CD4-positive, CD25-positive, alpha-beta regulatory T cell (primary cell): ENCODE measurements around the gene NFASC. TPM values are rescaled to one million over a fixed set of nuclear protein-coding genes. Genes with fewer than 3 reads are reported as not detected.

Experiments used
- ATAC-seq, 2 donors: fragments of 150-1000 bp; cut with Tn5 transposase; one replicate each; pipeline ENCODE4 v1.10.0; 2021; ENCODE audit warnings: low read depth in 2 of 2, moderate number of reproducible peaks in 2 of 2, moderate library complexity in 1 of 2
- DNase-seq, 3 donors: peaks; one replicate each; pipeline versions ENCODE4 v3.0.0 to v3.0.0-alpha.2; 2012 to 2022; ENCODE audit warnings: mixed read lengths in 1 of 3
- H3K27ac ChIP-seq: one replicate; pipeline ENCODE4 v1.7.0; 2013; ENCODE audit warnings: mild to moderate bottlenecking, low read length; ENCODE audit not compliant: insufficient read depth, poor library complexity, severe bottlenecking
- H3K27me3 ChIP-seq: one replicate; pipeline ENCODE4 v1.7.0; 2013; ENCODE audit warnings: low read length; ENCODE audit not compliant: control insufficient read depth, insufficient read depth
- H3K36me3 ChIP-seq: one replicate; pipeline ENCODE4 v1.7.0; 2013; ENCODE audit warnings: mild to moderate bottlenecking, low read length, moderate library complexity; ENCODE audit not compliant: control insufficient read depth, insufficient read depth
- H3K4me1 ChIP-seq: 2 replicates; pipeline ENCODE4 v1.7.0; 2013; ENCODE audit warnings: mild to moderate bottlenecking, low read length; ENCODE audit not compliant: insufficient read depth, control insufficient read depth, poor library complexity, severe bottlenecking
- H3K4me3 ChIP-seq: one replicate; pipeline ENCODE4 v1.7.0; 2013; ENCODE audit warnings: low read depth, mild to moderate bottlenecking, low read length, moderate library complexity
- H3K9me3 ChIP-seq, 2 experiments: 1 replicate in 1 of 2; 2 replicates in 1 of 2; pipeline ENCODE4 v1.7.0; 2013; ENCODE audit warnings: low read length in 2 of 2, mild to moderate bottlenecking in 1 of 2, moderate library complexity in 1 of 2; ENCODE audit not compliant: control insufficient read depth in 2 of 2
- H3K27ac Mint-ChIP-seq, 3 donors: one replicate each; pipeline ENCODE4 v1.8.0; 2020 to 2022; ENCODE audit warnings: mild to moderate bottlenecking in 3 of 3, mixed read lengths in 3 of 3, moderate library complexity in 2 of 3
- H3K27me3 Mint-ChIP-seq: one replicate; pipeline ENCODE4 v1.8.0; 2022; ENCODE audit warnings: mild to moderate bottlenecking, mixed read lengths
- H3K36me3 Mint-ChIP-seq: one replicate; pipeline ENCODE4 v1.8.0; 2020; ENCODE audit warnings: mixed read lengths
- H3K4me1 Mint-ChIP-seq, 4 donors: one replicate each; pipeline ENCODE4 v1.8.0; 2020 to 2022; ENCODE audit warnings: mixed read lengths in 4 of 4, mild to moderate bottlenecking in 1 of 4
- H3K4me3 Mint-ChIP-seq, 4 donors: one replicate each; pipeline ENCODE4 v1.8.0; 2020 to 2022; ENCODE audit warnings: mild to moderate bottlenecking in 4 of 4, mixed read lengths in 4 of 4, moderate library complexity in 3 of 4
- H3K9me3 Mint-ChIP-seq, 7 donors: one replicate each; pipeline ENCODE4 v1.8.0; 2020 to 2022; ENCODE audit warnings: mixed read lengths in 7 of 7, mild to moderate bottlenecking in 3 of 7, moderate library complexity in 2 of 7
- polyA plus RNA-seq, 4 donors: library from polyadenylated mRNA; unstranded; fragments of 300-500 nt; fragmentation: Illumina TruSeq; gene quantifications; one replicate each; pipeline ENCODE4 v1.2.3, GENCODE V29; 2021
- total RNA-seq: library from RNA; stranded (reverse); gene quantifications from one replicate; pipeline ENCODE4 v1.2.3, GENCODE V29; 2022

Gene NFASC
- total and polyA plus RNA-seq, 5 donors from 2014 or later, result not detected

- no peak overlapping the region for H3K27ac ChIP-seq
These were observed 161.8 kb downstream of the NFASC start for GRCh38 chr1:205032508-205032907.

GRCh38 chr1:205037539-205037938 is 166.9 kb downstream of the NFASC start:
- peaks cover 0 to 4% (median 0%) of the 10 kb centered on the region in 7 donors for H3K9me3 Mint-ChIP-seq

More at GRCh38 chr1:205032508-205032907, 161.8 kb downstream of the NFASC start:
- Mint-ChIP-seq H3K9me3 (peaks cover 0 to 5% (median 0%) of the 10 kb centered on the region in 7 donors), H3K4me3 (no peak overlapping the region), H3K27me3 (no peaks in the 10 kb centered on the region), H3K4me1 (no peaks in the 10 kb centered on the region), H3K27ac (no peak overlapping the region), H3K36me3 (no peaks in the 10 kb centered on the region)
- Histone ChIP-seq H3K4me3 (no peak overlapping the region), H3K27me3 (no peaks in the 10 kb centered on the region), H3K4me1 (no peaks in the 10 kb centered on the region), H3K36me3 (no peaks in the 10 kb centered on the region), H3K9me3 (no peaks in the 10 kb centered on the region)
- ATAC-seq (no peak), DNase-seq (no peak)

GRCh38 chr1:205038132-205038786 is 167.6 kb downstream of the NFASC start:
- Mint-ChIP-seq H3K4me3 (no peak overlapping the region), H3K4me1 (no peaks in the 10 kb centered on the region), H3K36me3 (no peaks in the 10 kb centered on the region), H3K27me3 (peaks cover 18% of the 10 kb centered on the region), H3K27ac (no peak overlapping the region), H3K9me3 (peaks cover 0 to 4% (median 0%) of the 10 kb centered on the region in 7 donors)
- H3K27me3 ChIP-seq, result peaks cover 3% of the 10 kb centered on the region
- no peaks in the 10 kb centered on the region for H3K9me3 ChIP-seq
- DNase-seq, result no peak
- ATAC-seq, result no peak
- no peaks in the 10 kb centered on the region for H3K36me3 ChIP-seq
- H3K4me3 ChIP-seq, result no peak overlapping the region
- no peaks in the 10 kb centered on the region for H3K4me1 ChIP-seq
- H3K27ac ChIP-seq, result no peak overlapping the region

More at GRCh38 chr1:205037539-205037938, 166.9 kb downstream of the NFASC start:
- no peak for DNase-seq
- no peak overlapping the region for H3K4me3 Mint-ChIP-seq
- peaks cover 18% of the 10 kb centered on the region for H3K27me3 Mint-ChIP-seq
- Histone ChIP-seq H3K36me3 (no peaks in the 10 kb centered on the region), H3K4me3 (no peak overlapping the region), H3K27me3 (peaks cover 3% of the 10 kb centered on the region), H3K4me1 (no peaks in the 10 kb centered on the region), H3K9me3 (no peaks in the 10 kb centered on the region), H3K27ac (no peak overlapping the region)
- no peaks in the 10 kb centered on the region for H3K4me1 Mint-ChIP-seq
- ATAC-seq, result no peak
- H3K27ac Mint-ChIP-seq, result no peak overlapping the region
- H3K36me3 Mint-ChIP-seq, result no peaks in the 10 kb centered on the region

DNA sequence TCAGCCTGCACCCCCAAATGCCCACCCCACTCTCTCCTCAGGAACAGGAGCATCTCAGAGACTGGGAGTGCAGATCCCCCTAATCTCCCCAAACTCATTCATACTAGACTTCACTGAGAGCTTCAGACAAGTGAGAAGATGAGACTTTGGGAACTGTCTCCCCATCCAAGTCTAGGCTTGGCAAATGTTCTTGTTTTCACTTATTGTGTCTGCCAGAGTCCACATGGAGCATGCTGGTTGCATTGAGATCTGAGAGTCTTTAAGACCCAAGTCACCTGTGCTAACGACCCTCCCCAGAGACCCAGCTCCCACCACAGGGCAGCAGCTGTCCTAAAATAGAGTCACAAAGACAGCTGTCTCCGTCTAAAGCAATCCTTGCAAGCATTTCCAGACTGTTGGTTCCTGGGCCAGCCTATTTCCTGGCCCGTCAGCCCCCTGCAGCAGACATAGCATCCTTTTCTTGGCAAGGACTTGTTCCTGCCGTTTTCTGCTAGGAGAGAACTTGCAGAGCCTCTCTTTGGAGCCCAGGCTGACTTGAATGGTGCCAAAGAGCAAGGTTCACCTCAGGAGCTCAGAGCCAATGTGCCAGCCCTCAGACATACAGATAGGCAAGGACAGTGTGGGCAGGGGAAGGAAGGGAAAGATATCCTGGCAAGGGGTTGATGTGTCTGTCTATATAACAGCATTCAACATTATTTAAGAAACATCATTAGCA is 170.5 kb downstream of the NFASC start:
- no peak for ATAC-seq
- DNase-seq, result no peak
- Mint-ChIP-seq H3K27me3 (peaks cover 34% of the 10 kb centered on the region), H3K4me3 (no peak overlapping the region), H3K4me1 (peaks cover 0 to 3% (median 0%) of the 10 kb centered on the region in 4 donors), H3K36me3 (no peaks in the 10 kb centered on the region), H3K27ac (peak overlapping the region in 1 of 3 donors; percentile 57), H3K9me3 (peaks cover 0 to 4% (median 0%) of the 10 kb centered on the region in 7 donors)
- H3K27me3 ChIP-seq, result peaks cover 8% of the 10 kb centered on the region
- no peaks in the 10 kb centered on the region for H3K36me3 ChIP-seq
- no peak overlapping the region for H3K27ac ChIP-seq
- no peaks in the 10 kb centered on the region for H3K9me3 ChIP-seq
- no peak overlapping the region for H3K4me3 ChIP-seq
- H3K4me1 ChIP-seq, result no peaks in the 10 kb centered on the region

GRCh38 chr1:205041998-205042910 is 171.6 kb downstream of the NFASC start:
- Mint-ChIP-seq H3K4me3 (no peak overlapping the region), H3K9me3 (peaks cover 0 to 4% (median 0%) of the 10 kb centered on the region in 7 donors), H3K27me3 (peaks cover 34% of the 10 kb centered on the region), H3K36me3 (no peaks in the 10 kb centered on the region), H3K4me1 (peaks cover 0 to 3% (median 0%) of the 10 kb centered on the region in 4 donors), H3K27ac (no peak overlapping the region)
- no peaks in the 10 kb centered on the region for H3K4me1 ChIP-seq
- H3K9me3 ChIP-seq, result no peaks in the 10 kb centered on the region
- H3K36me3 ChIP-seq, result no peaks in the 10 kb centered on the region
- H3K4me3 ChIP-seq, result no peak overlapping the region
- H3K27me3 ChIP-seq, result peaks cover 8% of the 10 kb centered on the region
- H3K27ac ChIP-seq, result no peak overlapping the region
- ATAC-seq (no peak), DNase-seq (no peak)

DNA sequence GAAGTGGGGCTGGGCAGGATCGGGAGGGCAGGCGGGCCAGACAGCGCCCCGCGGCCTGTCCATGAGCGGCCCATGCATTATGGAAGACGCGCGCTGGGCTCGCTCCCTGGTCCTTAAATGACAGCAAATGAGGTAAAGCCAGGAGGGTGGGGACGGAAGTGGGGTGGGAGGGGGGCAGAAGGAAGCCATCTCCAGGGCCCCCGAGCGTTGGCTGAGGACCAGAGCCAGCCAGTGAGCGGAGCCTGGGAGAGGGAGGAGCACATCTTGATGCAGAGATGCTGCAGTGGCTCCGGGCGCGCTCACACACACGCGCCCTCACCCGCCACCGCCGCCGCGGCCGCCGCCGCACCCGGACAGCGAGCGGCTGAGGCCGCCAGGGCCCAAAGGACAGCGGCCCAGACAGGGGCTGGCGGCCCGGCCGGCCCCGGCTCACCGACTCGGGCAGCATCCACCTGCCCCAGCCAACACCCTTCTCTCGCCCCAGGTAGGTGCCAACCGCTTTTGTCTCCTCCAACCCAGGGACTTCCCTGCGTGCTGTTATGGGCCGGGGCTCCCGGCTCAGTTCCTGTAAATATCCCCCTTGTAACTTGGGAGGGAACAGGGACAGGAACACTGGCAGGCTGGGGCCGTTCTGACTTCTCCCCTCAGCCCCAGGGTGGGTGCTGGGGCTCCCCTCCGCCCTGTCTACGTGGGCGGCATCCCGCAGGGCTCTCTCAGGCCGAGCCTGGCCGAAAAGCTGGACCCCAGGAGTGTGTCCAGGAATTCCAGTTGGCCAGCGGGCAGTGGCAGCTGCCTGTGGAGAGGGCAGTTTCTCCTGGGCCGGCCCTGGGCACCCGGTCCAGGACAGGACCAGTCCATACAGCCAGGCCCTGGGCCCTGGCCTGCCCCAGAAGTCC is 172.5 kb downstream of the NFASC start, which contains the start of gene CNTN2:
Gene CNTN2 (plus strand): TSS at position 302 of the 896 bp plus-strand sequence. CDS start 9,974 bp downstream, outside the sequence.
- H3K27me3 ChIP-seq, result peaks cover 8% of the 10 kb centered on the region
- Mint-ChIP-seq H3K4me3 (no peak within 1 kb of the TSS), H3K4me1 (peaks cover 0 to 3% (median 0%) of the 10 kb centered on the region in 4 donors), H3K27me3 (peaks cover 32% of the 10 kb centered on the region), H3K36me3 (no peaks in the 10 kb centered on the region), H3K27ac (no peak within 1 kb of the TSS), H3K9me3 (peaks cover 0 to 4% (median 0%) of the 10 kb centered on the region in 7 donors)
- H3K4me1 ChIP-seq, result no peaks in the 10 kb centered on the region
- H3K4me3 ChIP-seq, result no peak within 1 kb of the TSS
- no peaks in the 10 kb centered on the region for H3K36me3 ChIP-seq
- H3K9me3 ChIP-seq, result no peaks in the 10 kb centered on the region
- H3K27ac ChIP-seq, result no peak within 1 kb of the TSS
- ATAC-seq (no peak), DNase-seq (no peak)
